HepG2 (cell line): ENCODE measurements around the gene UNC50. TPM values are rescaled to one million over a fixed set of nuclear protein-coding genes. Genes with fewer than 3 reads are reported as not detected.

Source experiments
- ADNP ChIP-seq: sonication (generic); formaldehyde crosslinking; IDR thresholded peaks from 2 replicates; pipeline ENCODE4 v1.4.0; 2020; ENCODE audit warnings: missing genetic modification reagents
- CBFB ChIP-seq: sonication (generic); formaldehyde crosslinking; IDR thresholded peaks from 2 replicates; pipeline ENCODE4 v1.4.0; 2020; ENCODE audit warnings: missing genetic modification reagents
- CSRNP2 ChIP-seq: sonication (generic); formaldehyde crosslinking; conservative IDR thresholded peaks from 2 replicates; pipeline ENCODE4 v1.8.0; 2022; ENCODE audit warnings: low read depth, missing genetic modification reagents
- HNRNPUL1 ChIP-seq: fragments of 200-400 bp; formaldehyde crosslinking; IDR thresholded peaks from 2 replicates; pipeline ENCODE4 v1.6.1; 2017; ENCODE audit warnings: low read depth, mild to moderate bottlenecking, low read length, moderate library complexity
- IKZF1 ChIP-seq: fragments of 450-650 bp; IDR thresholded peaks from 2 replicates; pipeline ENCODE4 v1.7.1; 2016
- LCORL ChIP-seq, 2 experiments: fragments of 450-650 bp in 1 of 2; sonication (generic) in 1 of 2; formaldehyde crosslinking in 1 of 2; IDR thresholded peaks; 2 replicates each; pipeline versions ENCODE4 v1.5.0 to v1.6.1; 2017 to 2020; ENCODE audit warnings: antibody characterized with exemption in 1 of 2, missing genetic modification reagents in 1 of 2
- NCOA1 ChIP-seq: sonication (generic); formaldehyde crosslinking; IDR thresholded peaks from 2 replicates; pipeline ENCODE4 v1.9.0; 2021; ENCODE audit warnings: missing genetic modification reagents
- SMAD9 ChIP-seq: sonication (generic); formaldehyde crosslinking; IDR thresholded peaks from 2 replicates; pipeline ENCODE4 v1.5.1; 2020; ENCODE audit warnings: mild to moderate bottlenecking, missing genetic modification reagents
- TRIM22 ChIP-seq: fragments of 450-650 bp; IDR thresholded peaks from 2 replicates; pipeline ENCODE4 v1.6.1; 2017
- ZBTB49 ChIP-seq: sonication (generic); formaldehyde crosslinking; IDR thresholded peaks from 2 replicates; pipeline ENCODE4 v1.4.0; 2020; ENCODE audit warnings: missing genetic modification reagents, borderline replicate concordance
- ZNF564 ChIP-seq: sonication (generic); formaldehyde crosslinking; IDR thresholded peaks from 2 replicates; pipeline ENCODE4 v1.8.1; 2023; ENCODE audit warnings: mild to moderate bottlenecking, missing genetic modification reagents
- ZNF674 ChIP-seq: sonication (generic); formaldehyde crosslinking; IDR thresholded peaks from 2 replicates; pipeline ENCODE4 v1.5.0; 2020; ENCODE audit warnings: low read depth, mild to moderate bottlenecking, missing genetic modification reagents
- ZNF691 ChIP-seq: sonication (generic); formaldehyde crosslinking; IDR thresholded peaks from 2 replicates; pipeline ENCODE4 v1.4.0; 2020; ENCODE audit warnings: missing genetic modification reagents, low read depth, mild to moderate bottlenecking, borderline replicate concordance
- polyA plus RNA-seq, 8 experiments: library from polyadenylated mRNA; depleted of rRNA in 3 of 8; stranded (reverse) in 7 of 8; unstranded in 1 of 8; fragments of >200 nt; fragmentation: Illumina TruSeq in 4 of 8; extraction: Trizol in 4 of 8; gene quantifications; 2 replicates each; pipeline versions ENCODE4 v1.2.1 to v1.2.3, GENCODE V29; 2011 to 2016; ENCODE audit warnings: low read depth in 4 of 8, missing spikeins in 1 of 8, mixed read lengths in 1 of 8; ENCODE audit not compliant: insufficient read depth in 1 of 8
- total RNA-seq, 5 experiments: library from RNA; depleted of rRNA; stranded (reverse); fragments of >200 nt; fragmentation: Illumina TruSeq; extraction: Trizol; gene quantifications; 2 replicates each; pipeline ENCODE4 v1.2.3, GENCODE V29; 2016; ENCODE audit warnings: low read depth in 1 of 5
- TF ChIP-seq, protein P1 (sequence below): sonication (generic); formaldehyde crosslinking; IDR thresholded peaks from 2 replicates; pipeline ENCODE4 v1.5.0; 2020; ENCODE audit warnings: mild to moderate bottlenecking, missing genetic modification reagents
- TF ChIP-seq, protein P2 (sequence below): sonication (generic); formaldehyde crosslinking; IDR thresholded peaks from 2 replicates; pipeline ENCODE4 v1.9.0; 2022; ENCODE audit warnings: missing genetic modification reagents, mild to moderate bottlenecking, borderline replicate concordance
- TF ChIP-seq, protein P3 (sequence below): sonication (generic); formaldehyde crosslinking; IDR thresholded peaks from 2 replicates; pipeline ENCODE4 v1.5.0; 2020; ENCODE audit warnings: missing genetic modification reagents
- TF ChIP-seq, protein P4 (sequence below): IDR thresholded peaks from 2 replicates; pipeline ENCODE4 v1.6.1; 2016; ENCODE audit warnings: missing genetic modification reagents, missing compliant biosample characterization

UNC50 gene
- total and polyA plus RNA-seq, 2 of the 13 experiments (the other 11 are each of a cell fraction or from before 2014, with no cell fraction given): 92.6 to 95.6 TPM

DNA sequence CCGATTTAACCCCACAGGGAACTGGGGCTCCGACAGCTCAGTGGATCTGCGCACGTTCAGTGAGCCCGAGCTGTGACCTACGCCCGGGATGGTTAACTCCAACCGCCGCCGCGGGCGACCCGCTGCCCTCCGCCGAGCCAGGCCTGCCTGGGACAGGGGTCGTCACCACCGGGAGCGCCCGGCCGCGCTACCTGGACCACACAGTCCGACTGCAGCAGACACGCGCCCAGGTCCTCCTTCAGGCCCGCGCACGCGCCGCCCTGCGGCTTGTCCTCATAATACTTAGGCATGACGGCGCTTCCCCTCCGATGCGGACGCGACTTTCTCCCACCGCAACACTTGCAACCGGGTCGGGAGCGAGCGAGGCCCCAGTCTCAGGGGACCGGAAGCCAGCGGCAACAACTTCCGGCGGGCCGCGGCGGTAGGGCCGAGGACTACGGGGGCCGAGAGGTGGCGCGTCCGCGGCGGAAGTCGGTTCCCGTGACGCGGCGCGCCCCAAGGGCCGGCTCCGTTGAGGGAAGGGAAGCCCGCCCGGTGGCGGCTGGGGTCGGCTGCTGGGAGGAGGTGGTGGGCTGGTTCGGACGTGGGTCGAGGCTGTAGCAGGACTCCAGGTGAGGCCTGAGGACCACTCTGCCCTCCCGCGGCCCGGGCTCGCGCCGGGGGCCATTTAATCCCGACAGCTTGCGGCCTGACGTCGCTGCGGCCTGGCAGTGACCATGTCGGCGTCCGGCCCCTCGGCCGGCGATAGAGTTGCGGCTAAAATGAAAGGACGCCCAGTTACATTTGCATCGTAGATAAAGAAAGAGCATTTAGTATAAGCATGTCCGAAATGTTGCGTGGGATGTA lies at the start of gene UNC50, which contains the start of gene COA5 (continued):
- TF ChIP-seq, protein P1, sequence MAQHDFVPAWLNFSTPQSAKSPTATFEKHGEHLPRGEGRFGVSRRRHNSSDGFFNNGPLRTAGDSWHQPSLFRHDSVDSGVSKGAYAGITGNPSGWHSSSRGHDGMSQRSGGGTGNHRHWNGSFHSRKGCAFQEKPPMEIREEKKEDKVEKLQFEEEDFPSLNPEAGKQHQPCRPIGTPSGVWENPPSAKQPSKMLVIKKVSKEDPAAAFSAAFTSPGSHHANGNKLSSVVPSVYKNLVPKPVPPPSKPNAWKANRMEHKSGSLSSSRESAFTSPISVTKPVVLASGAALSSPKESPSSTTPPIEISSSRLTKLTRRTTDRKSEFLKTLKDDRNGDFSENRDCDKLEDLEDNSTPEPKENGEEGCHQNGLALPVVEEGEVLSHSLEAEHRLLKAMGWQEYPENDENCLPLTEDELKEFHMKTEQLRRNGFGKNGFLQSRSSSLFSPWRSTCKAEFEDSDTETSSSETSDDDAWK: no peak
- TF ChIP-seq CSRNP2: no peak
- TF ChIP-seq NCOA1 (CRISPR knock-in tag): peak; percentile 51; the same call in 1 of the 2 replicates
- no peak; the same call in 1 of the 2 replicates for TF ChIP-seq HNRNPUL1
- peak; percentile 96 for TF ChIP-seq ZNF691 (CRISPR knock-in tag)
- no peak for TF ChIP-seq TRIM22
- TF ChIP-seq, protein P2, sequence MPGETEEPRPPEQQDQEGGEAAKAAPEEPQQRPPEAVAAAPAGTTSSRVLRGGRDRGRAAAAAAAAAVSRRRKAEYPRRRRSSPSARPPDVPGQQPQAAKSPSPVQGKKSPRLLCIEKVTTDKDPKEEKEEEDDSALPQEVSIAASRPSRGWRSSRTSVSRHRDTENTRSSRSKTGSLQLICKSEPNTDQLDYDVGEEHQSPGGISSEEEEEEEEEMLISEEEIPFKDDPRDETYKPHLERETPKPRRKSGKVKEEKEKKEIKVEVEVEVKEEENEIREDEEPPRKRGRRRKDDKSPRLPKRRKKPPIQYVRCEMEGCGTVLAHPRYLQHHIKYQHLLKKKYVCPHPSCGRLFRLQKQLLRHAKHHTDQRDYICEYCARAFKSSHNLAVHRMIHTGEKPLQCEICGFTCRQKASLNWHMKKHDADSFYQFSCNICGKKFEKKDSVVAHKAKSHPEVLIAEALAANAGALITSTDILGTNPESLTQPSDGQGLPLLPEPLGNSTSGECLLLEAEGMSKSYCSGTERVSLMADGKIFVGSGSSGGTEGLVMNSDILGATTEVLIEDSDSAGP (CRISPR knock-in tag): peak; percentile 97
- TF ChIP-seq ZNF674 (CRISPR knock-in tag): no peak
- 0 out of 2 replicates have a peak, but pooled peaks have one; percentile 59 for TF ChIP-seq ZNF564
- TF ChIP-seq IKZF1: no peak
- TF ChIP-seq SMAD9: peak; percentile 91
- TF ChIP-seq ADNP (CRISPR knock-in tag): no peak
- TF ChIP-seq LCORL (IDR thresholded peaks at IDR 0.05): no peak
- peak; percentile 80 for TF ChIP-seq LCORL (CRISPR knock-in tag; IDR thresholded peaks at IDR 0.05)
- peak; percentile 50; the same call in 1 of the 2 replicates for TF ChIP-seq ZBTB49 (CRISPR knock-in tag)
- TF ChIP-seq, protein P3, sequence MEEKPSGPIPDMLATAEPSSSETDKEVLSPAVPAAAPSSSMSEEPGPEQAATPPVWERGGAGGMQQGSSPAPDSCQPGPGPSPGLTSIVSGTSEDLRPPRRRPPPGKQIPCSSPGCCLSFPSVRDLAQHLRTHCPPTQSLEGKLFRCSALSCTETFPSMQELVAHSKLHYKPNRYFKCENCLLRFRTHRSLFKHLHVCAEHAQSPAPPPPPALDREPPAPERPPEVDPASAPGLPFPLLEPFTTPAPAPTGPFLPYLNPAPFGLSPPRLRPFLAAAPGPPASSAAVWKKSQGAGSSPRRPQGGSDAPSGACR: 0 out of 2 replicates have a peak, but pooled peaks have one; percentile 64
- TF ChIP-seq, protein P4, sequence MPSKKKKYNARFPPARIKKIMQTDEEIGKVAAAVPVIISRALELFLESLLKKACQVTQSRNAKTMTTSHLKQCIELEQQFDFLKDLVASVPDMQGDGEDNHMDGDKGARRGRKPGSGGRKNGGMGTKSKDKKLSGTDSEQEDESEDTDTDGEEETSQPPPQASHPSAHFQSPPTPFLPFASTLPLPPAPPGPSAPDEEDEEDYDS (CRISPR knock-in tag): peak; percentile 83
- peak; percentile 93 for TF ChIP-seq CBFB (CRISPR knock-in tag)
